Endothelial cell of umbilical vein (primary cell): ENCODE results near the gene TMEM132A. TPM values are rescaled to one million over a fixed set of nuclear protein-coding genes. Genes with fewer than 3 reads are reported as not detected.

Source experiments
- BruUV-seq: library from RNA; stranded (reverse); fragments of 400-500 nt; replicated peaks from 2 replicates; lab custom pipeline; 2021; lab: Mats Ljungman, UMichigan
- CTCF ChIA-PET: fragments of 300-600, 350-600 bp; sonication (Branson Sonifier 250); formaldehyde crosslinking; loops from one replicate; lab custom pipeline; 2021; ENCODE audit warnings: antibody characterized with exemption, inconsistent platforms; lab: Charles Lee
- POLR2A ChIA-PET: fragments of 300-600, 350-600 bp; sonication (Branson Sonifier 250); formaldehyde crosslinking; loops from one replicate; lab custom pipeline; 2021; ENCODE audit warnings: antibody characterized with exemption, inconsistent platforms; lab: Charles Lee
- DNase-seq: peaks from one replicate; pipeline ENCODE4 v3.0.0-alpha.2; 2011; ENCODE audit warnings: low read depth, low spot score
- FAIRE-seq: peaks from 2 replicates; lab custom pipeline; 2011; peaks lifted over from hg19 to GRCh38; lab: Jason Lieb, UNC
- H2AFZ ChIP-seq: 2 replicates; pipeline ENCODE4 v1.6.0; 2012; ENCODE audit warnings: low read depth, low read length, control low read depth, inconsistent platforms
- H3K27ac ChIP-seq: 2 replicates; pipeline ENCODE4 v1.5.1; 2011; ENCODE audit warnings: low read depth, mild to moderate bottlenecking, control low read depth, low read length, moderate library complexity; ENCODE audit not compliant: insufficient read depth
- H3K27me3 ChIP-seq, 2 experiments: 2 replicates each; pipeline versions ENCODE4 v1.6.0 to v1.6.1; 2011; ENCODE audit warnings: low read length in 2 of 2, mixed read lengths in 1 of 2; ENCODE audit not compliant: control insufficient read depth in 2 of 2, insufficient read depth in 2 of 2
- H3K36me3 ChIP-seq, 2 experiments: 2 replicates in 1 of 2; 3 replicates in 1 of 2; pipeline ENCODE4 v1.5.1; 2011; ENCODE audit warnings: low read length in 2 of 2, mild to moderate bottlenecking in 1 of 2, moderate library complexity in 1 of 2; ENCODE audit not compliant: control insufficient read depth in 2 of 2, insufficient read depth in 2 of 2; ENCODE audit errors: extremely low read depth in 1 of 2
- H3K4me1 ChIP-seq: 3 replicates; pipeline ENCODE4 v1.5.1; 2011; ENCODE audit warnings: mild to moderate bottlenecking, low read length; ENCODE audit not compliant: control insufficient read depth, insufficient read depth; ENCODE audit errors: extremely low read depth
- H3K4me2 ChIP-seq: 2 replicates; pipeline ENCODE4 v1.6.1; 2011; ENCODE audit warnings: low read length, control low read depth, mixed read lengths; ENCODE audit not compliant: insufficient read depth
- H3K4me3 ChIP-seq, 3 experiments: fragments of 200-600 bp in 1 of 3; sonication (generic), shearing (Covaris generic) in 1 of 3; replicated peaks in 1 of 3; 2 replicates each; pipeline ENCODE4 v1.5.1; 2011 to 2016; ENCODE audit warnings: control low read depth in 3 of 3, low read length in 3 of 3, mild to moderate bottlenecking in 2 of 3, inconsistent platforms in 1 of 3, low read depth in 1 of 3, moderate library complexity in 1 of 3; ENCODE audit not compliant: insufficient read depth in 1 of 3
- H3K79me2 ChIP-seq: 2 replicates; pipeline ENCODE4 v1.6.0; 2012; ENCODE audit warnings: low read length, inconsistent platforms; ENCODE audit not compliant: control insufficient read depth, insufficient read depth
- H3K9ac ChIP-seq: replicated peaks from 2 replicates; pipeline ENCODE3; 2011; ENCODE audit warnings: low read length, control low read depth; ENCODE audit not compliant: insufficient read depth; ENCODE audit errors: extremely low read depth
- H3K9me1 ChIP-seq: replicated peaks from 3 replicates; pipeline ENCODE4 v1.6.0; 2011; ENCODE audit warnings: mild to moderate bottlenecking, low read length; ENCODE audit not compliant: control insufficient read depth, insufficient read depth; ENCODE audit errors: extremely low read depth
- H3K9me3 ChIP-seq: replicated peaks from 2 replicates; pipeline ENCODE4 v1.5.1; 2012; ENCODE audit warnings: low read length, inconsistent platforms; ENCODE audit not compliant: control insufficient read depth, insufficient read depth
- H4K20me1 ChIP-seq: replicated peaks from 2 replicates; pipeline ENCODE3; 2011; ENCODE audit warnings: mild to moderate bottlenecking, low read length; ENCODE audit not compliant: control insufficient read depth, insufficient read depth; ENCODE audit errors: extremely low read depth
- dilution Hi-C: fragments of 300-500 bp; cut with MboI; formaldehyde crosslinking; loops from one replicate; pipeline ENCODE4 v1.15.0; 2019; ENCODE audit warnings: low sequenced_read_pairs; ENCODE audit not compliant: extremely low pct_ligation_motif_present
- intact Hi-C: fragments of 100-400 bp; cut with micrococcal nuclease; formaldehyde crosslinking; loops from one replicate; pipeline ENCODE4 v1.10.0; 2022
- polyA plus RNA-seq, 4 experiments: library from polyadenylated mRNA; depleted of rRNA in 3 of 4; stranded (reverse) in 3 of 4; unstranded in 1 of 4; fragments of >200 nt; gene quantifications; 2 replicates each; pipeline versions ENCODE4 v1.2.1 to v1.2.3, GENCODE V29; 2011 to 2012; ENCODE audit warnings: missing spikeins in 1 of 4
- total RNA-seq: library from RNA; stranded (reverse); gene quantifications from 2 replicates; pipeline ENCODE4 v1.2.3, GENCODE V29; 2021
- TF ChIP-seq, protein P1 (sequence below): IDR thresholded peaks from 2 replicates; pipeline ENCODE4 v1.6.1; 2011; ENCODE audit not compliant: insufficient read depth, insufficient read length
- TF ChIP-seq, protein P2 (sequence below), 2 donors: IDR thresholded peaks; 1 replicate in 1 of 2; 2 replicates in 1 of 2; pipeline ENCODE4 v1.5.1; 2011; ENCODE audit warnings: low read length in 2 of 2, mild to moderate bottlenecking in 2 of 2, moderate library complexity in 2 of 2, control low read depth in 1 of 2, inconsistent platforms in 1 of 2, low read depth in 1 of 2; ENCODE audit not compliant: insufficient read depth in 1 of 2; ENCODE audit errors: extremely low read depth in 1 of 2

Gene TMEM132A
- total and polyA plus RNA-seq, 2 donors (not counting 3 experiments of a cell fraction or from before 2014, with no cell fraction given): 74.3 to 106 TPM

DNA sequence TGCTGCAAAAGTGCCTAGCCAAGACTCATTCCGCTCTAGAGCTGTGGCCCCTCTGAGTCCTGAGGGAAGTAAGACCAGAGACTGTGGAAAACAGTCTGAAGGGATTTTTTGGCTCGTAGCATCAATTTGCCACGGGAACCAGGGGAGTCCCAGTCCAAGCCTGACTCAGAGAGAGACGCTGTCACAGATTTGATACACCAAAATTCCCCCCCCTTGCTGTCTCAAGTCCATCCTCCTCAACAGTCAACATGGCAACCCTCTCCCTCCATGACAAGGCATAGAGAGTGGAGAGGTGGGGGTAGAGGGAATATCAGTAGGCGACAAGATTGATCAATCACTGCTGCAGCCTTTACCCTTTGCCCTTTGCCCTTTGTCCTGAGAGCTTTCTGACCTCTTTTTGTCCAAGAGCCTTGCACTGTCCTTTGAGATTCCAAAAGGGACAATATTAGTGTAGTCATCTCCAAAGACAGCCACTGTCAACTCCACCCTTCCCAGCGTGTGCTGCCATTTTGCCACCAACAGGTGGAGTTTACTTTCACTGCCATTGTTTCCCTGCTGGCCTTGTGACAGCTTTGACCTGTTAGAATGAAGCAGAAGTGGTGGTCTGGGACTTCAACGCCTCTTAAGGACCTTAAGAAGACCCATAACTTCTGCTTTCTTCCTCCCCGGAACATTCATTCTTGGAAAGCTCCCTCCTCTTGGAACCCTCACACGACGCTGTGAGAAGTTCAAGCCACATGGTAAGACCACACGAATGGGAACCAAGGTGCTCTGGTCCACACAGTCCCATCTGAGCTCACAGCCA lies 20.4 kb downstream of the TMEM132A start:
- intact Hi-C loops: no loop called here
- CTCF ChIA-PET: interaction anchor here (0.6 to 1.7 kb wide), 4 partner anchors 10 to 246 kb away, joined by 3 to 8 read pairs (median 4); no protein-coding TSS in a partner anchor
- H3K27ac ChIP-seq: no peak overlapping the region

More for the DNA sequence above, 20.4 kb downstream of the TMEM132A start:
- no peak for DNase-seq
- no peaks in the 10 kb centered on the region for H3K36me3 ChIP-seq
- H3K9me3 ChIP-seq: no peaks in the 10 kb centered on the region
- FAIRE-seq: no peak
- no TSS peak for BruUV-seq
- no peak overlapping the region for H2AFZ ChIP-seq
- H3K9me1 ChIP-seq: no peaks in the 10 kb centered on the region
- TF ChIP-seq, protein P1, sequence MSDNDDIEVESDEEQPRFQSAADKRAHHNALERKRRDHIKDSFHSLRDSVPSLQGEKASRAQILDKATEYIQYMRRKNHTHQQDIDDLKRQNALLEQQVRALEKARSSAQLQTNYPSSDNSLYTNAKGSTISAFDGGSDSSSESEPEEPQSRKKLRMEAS: no peak
- TF ChIP-seq, protein P2, sequence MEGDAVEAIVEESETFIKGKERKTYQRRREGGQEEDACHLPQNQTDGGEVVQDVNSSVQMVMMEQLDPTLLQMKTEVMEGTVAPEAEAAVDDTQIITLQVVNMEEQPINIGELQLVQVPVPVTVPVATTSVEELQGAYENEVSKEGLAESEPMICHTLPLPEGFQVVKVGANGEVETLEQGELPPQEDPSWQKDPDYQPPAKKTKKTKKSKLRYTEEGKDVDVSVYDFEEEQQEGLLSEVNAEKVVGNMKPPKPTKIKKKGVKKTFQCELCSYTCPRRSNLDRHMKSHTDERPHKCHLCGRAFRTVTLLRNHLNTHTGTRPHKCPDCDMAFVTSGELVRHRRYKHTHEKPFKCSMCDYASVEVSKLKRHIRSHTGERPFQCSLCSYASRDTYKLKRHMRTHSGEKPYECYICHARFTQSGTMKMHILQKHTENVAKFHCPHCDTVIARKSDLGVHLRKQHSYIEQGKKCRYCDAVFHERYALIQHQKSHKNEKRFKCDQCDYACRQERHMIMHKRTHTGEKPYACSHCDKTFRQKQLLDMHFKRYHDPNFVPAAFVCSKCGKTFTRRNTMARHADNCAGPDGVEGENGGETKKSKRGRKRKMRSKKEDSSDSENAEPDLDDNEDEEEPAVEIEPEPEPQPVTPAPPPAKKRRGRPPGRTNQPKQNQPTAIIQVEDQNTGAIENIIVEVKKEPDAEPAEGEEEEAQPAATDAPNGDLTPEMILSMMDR (IDR thresholded peaks at IDR 0.05; ENCODE audit: extremely low read depth in 1 of 2, insufficient read depth in 1 of 2, low read depth in 1 of 2, low read length in 2 of 2): peak in 1 of 2 donors; percentile 25
- H3K4me1 ChIP-seq: no peaks in the 10 kb centered on the region
- H3K9ac ChIP-seq: no peak overlapping the region
- no peaks in the 10 kb centered on the region for H3K79me2 ChIP-seq
- H3K4me2 ChIP-seq: no peak overlapping the region
- H3K4me3 ChIP-seq: no peak overlapping the region
- dilution Hi-C loops: no loop called here
- POLR2A ChIA-PET: no interaction called here
- peaks cover 0 to 2% of the 10 kb centered on the region in 2 experiments for H3K27me3 ChIP-seq
- no peaks in the 10 kb centered on the region for H4K20me1 ChIP-seq
